T-cell (primary cell): Measurements from ENCODE around the gene AP5Z1. TPM values are rescaled to one million over a fixed set of nuclear protein-coding genes. Genes with fewer than 3 reads are reported as not detected.

Experiments
- ATAC-seq, 4 experiments: fragments of 200-7000 bp in 3 of 4; fragments of 150-1000 bp in 1 of 4; cut with Tn5 transposase; replicated peaks in 1 of 4; 1 replicate in 3 of 4; 2 replicates in 1 of 4; pipeline ENCODE4 v1.10.0; 2021; ENCODE audit warnings: moderate library complexity in 3 of 4, mild to moderate bottlenecking in 2 of 4, moderate number of reproducible peaks in 1 of 4
- CTCF ChIA-PET, 2 donors: fragments of 300-600 bp; sonication (Branson Sonifier 250); formaldehyde crosslinking; loops; one replicate each; lab custom pipeline; 2022; ENCODE audit warnings: antibody characterized with exemption in 2 of 2; lab: Charles Lee
- POLR2A ChIA-PET, 2 donors: fragments of 300-600 bp; sonication (Branson Sonifier 250); formaldehyde crosslinking; loops; one replicate each; lab custom pipeline; 2022; ENCODE audit warnings: antibody characterized with exemption in 2 of 2; lab: Charles Lee
- DNase-seq, 35 experiments: peaks; one replicate each; pipeline versions ENCODE4 v3.0.0 to v3.0.0-alpha.2; 2013 to 2023
- H3K27ac ChIP-seq: one replicate; pipeline ENCODE4 v1.5.1; 2013; ENCODE audit warnings: low read length
- H3K27me3 ChIP-seq, 2 experiments: replicated peaks in 1 of 2; 1 replicate in 1 of 2; 2 replicates in 1 of 2; pipeline versions ENCODE4 v1.6.1 to v1.7.0; 2013; ENCODE audit warnings: low read length in 1 of 2, mixed read lengths in 1 of 2; ENCODE audit not compliant: control insufficient read depth in 2 of 2, insufficient read depth in 2 of 2; ENCODE audit errors: extremely low read depth in 1 of 2
- H3K36me3 ChIP-seq, 2 donors: 1 replicate in 1 of 2; 2 replicates in 1 of 2; pipeline versions ENCODE4 v1.6.1 to v1.7.0; 2013; ENCODE audit warnings: low read length in 1 of 2; ENCODE audit not compliant: control insufficient read depth in 2 of 2, insufficient read depth in 1 of 2; ENCODE audit errors: extremely low read depth in 1 of 2
- H3K4me1 ChIP-seq, 2 experiments: 1 replicate in 1 of 2; 2 replicates in 1 of 2; pipeline versions ENCODE4 v1.6.1 to v1.7.0; 2013; ENCODE audit warnings: low read length in 2 of 2, mixed read lengths in 1 of 2; ENCODE audit not compliant: insufficient read depth in 2 of 2, control insufficient read depth in 1 of 2; ENCODE audit errors: extremely low read depth in 1 of 2
- H3K4me3 ChIP-seq, 2 donors: 1 replicate in 1 of 2; 2 replicates in 1 of 2; pipeline versions ENCODE4 v1.5.1 to v1.7.0; 2013; ENCODE audit warnings: mild to moderate bottlenecking in 2 of 2, low read length in 1 of 2, moderate library complexity in 1 of 2; ENCODE audit not compliant: control insufficient read depth in 1 of 2; ENCODE audit errors: extremely low read depth in 1 of 2
- H3K9me3 ChIP-seq: 2 replicates; pipeline ENCODE4 v1.7.0; 2013
- H3K27ac Mint-ChIP-seq, 2 donors: one replicate each; pipeline ENCODE4 v1.8.0; 2020 to 2021; ENCODE audit warnings: mild to moderate bottlenecking in 2 of 2, mixed read lengths in 2 of 2
- H3K27me3 Mint-ChIP-seq, 2 donors: one replicate each; pipeline ENCODE4 v1.8.0; 2021 to 2022; ENCODE audit warnings: mixed read lengths in 2 of 2
- H3K36me3 Mint-ChIP-seq: one replicate; pipeline ENCODE4 v1.8.0; 2021; ENCODE audit warnings: mixed read lengths
- H3K4me1 Mint-ChIP-seq, 3 donors: one replicate each; pipeline ENCODE4 v1.8.0; 2020 to 2022; ENCODE audit warnings: mixed read lengths in 3 of 3, mild to moderate bottlenecking in 1 of 3
- H3K4me3 Mint-ChIP-seq, 3 donors: one replicate each; pipeline ENCODE4 v1.8.0; 2020 to 2022; ENCODE audit warnings: mild to moderate bottlenecking in 3 of 3, mixed read lengths in 3 of 3, moderate library complexity in 3 of 3
- H3K9me3 Mint-ChIP-seq, 3 donors: one replicate each; pipeline ENCODE4 v1.8.0; 2020 to 2022; ENCODE audit warnings: mixed read lengths in 3 of 3
- WGBS: methylation state at CpG from one replicate; pipeline ENCODE4 v1.1.5; 2013; ENCODE audit warnings: missing lambda C conversion rate; ENCODE audit not compliant: insufficient coverage; 5-methylcytosine and 5-hydroxymethylcytosine counted together
- total RNA-seq, 35 experiments: library from RNA in 6 of 35; stranded (reverse) in 6 of 35; fragments of 120-200 nt in 1 of 35; gene quantifications; one replicate each; pipeline versions ENCODE4 v1.2.1 to v1.2.4 and lab custom pipeline; 2013 to 2026

Gene AP5Z1
- total RNA-seq, 5 donors from 2014 or later (not counting 1 experiment from before 2014, with no cell fraction given), result 93.6 to 126 (median 110) TPM

- Histone ChIP-seq H3K4me1 (peaks cover 0 to 15% of the 10 kb centered on the region in 2 experiments), H3K9me3 (no peaks in the 10 kb centered on the region), H3K4me3 (no peak overlapping the region), H3K36me3 (peaks cover 11 to 14% of the 10 kb centered on the region in 2 donors), H3K27ac (no peak overlapping the region), H3K27me3 (peaks cover 0 to 4% of the 10 kb centered on the region in 2 experiments)
- WGBS, result 91% methylated on average over 12 of the region's 24 CpGs
- ChIA-PET CTCF (interaction anchor here in 1 of 2 donors (0.6 kb wide), 1 partner anchor 34 kb away, joined by 3 read pairs; no protein-coding TSS in a partner anchor), POLR2A (no interaction called here)
- Mint-ChIP-seq H3K36me3 (peaks cover 6% of the 10 kb centered on the region), H3K27me3 (no peaks in the 10 kb centered on the region), H3K9me3 (no peaks in the 10 kb centered on the region), H3K4me3 (peak overlapping the region in 1 of 3 donors; percentile 25), H3K4me1 (peaks cover 5 to 10% (median 6%) of the 10 kb centered on the region in 3 donors), H3K27ac (no peak overlapping the region)
- ATAC-seq, result no peak
- no peak for DNase-seq
These were observed 19.3 kb downstream of the AP5Z1 start for GRCh38 chr7:4794591-4795350.

GRCh38 chr7:4796453-4796852 is 21.0 kb downstream of the AP5Z1 start:
- no CpG with 5 or more reads among the region's 9 CpGs for WGBS

GRCh38 chr7:4797858-4798705 is 22.7 kb downstream of the AP5Z1 start:
- Mint-ChIP-seq H3K27ac (no peak overlapping the region), H3K9me3 (no peaks in the 10 kb centered on the region), H3K36me3 (no peaks in the 10 kb centered on the region), H3K4me1 (peaks cover 5 to 6% (median 5%) of the 10 kb centered on the region in 3 donors), H3K4me3 (no peak overlapping the region), H3K27me3 (no peaks in the 10 kb centered on the region)
- H3K4me3 ChIP-seq, result no peak overlapping the region
- H3K27ac ChIP-seq, result no peak overlapping the region
- ATAC-seq (peak; percentile 84 to 88 (median 86)), DNase-seq (peak in 30 of 35 experiments; percentile 22 to 81 (median 50))
- H3K4me1 ChIP-seq, result peaks cover 0 to under 1% of the 10 kb centered on the region in 2 experiments
- H3K9me3 ChIP-seq, result no peaks in the 10 kb centered on the region
- peaks cover 0 to 4% of the 10 kb centered on the region in 2 experiments for H3K27me3 ChIP-seq
- ChIA-PET POLR2A (no interaction called here), CTCF (interaction anchor here (0.5 to 1.0 kb wide), 6 partner anchors 12 to 1224 kb away, joined by 3 to 7 read pairs (median 4); no protein-coding TSS in a partner anchor)
- H3K36me3 ChIP-seq, result no peaks in the 10 kb centered on the region
- 20% methylated on average over 27 of the region's 37 CpGs for WGBS

More at GRCh38 chr7:4796453-4796852, 21.0 kb downstream of the AP5Z1 start:
- peaks cover 0 to 15% of the 10 kb centered on the region in 2 experiments for H3K4me1 ChIP-seq
- H3K36me3 ChIP-seq, result peaks cover 0 to under 1% of the 10 kb centered on the region in 2 donors
- Mint-ChIP-seq H3K9me3 (no peaks in the 10 kb centered on the region), H3K4me3 (no peak overlapping the region), H3K27me3 (no peaks in the 10 kb centered on the region), H3K27ac (no peak overlapping the region), H3K4me1 (peaks cover 5 to 9% (median 6%) of the 10 kb centered on the region in 3 donors), H3K36me3 (no peaks in the 10 kb centered on the region)
- no peak overlapping the region for H3K27ac ChIP-seq
- POLR2A ChIA-PET, result no interaction called here
- H3K4me3 ChIP-seq, result no peak overlapping the region
- CTCF ChIA-PET, result interaction anchor here in 1 of 2 donors (0.5 to 0.9 kb wide), 2 partner anchors 12 to 20 kb away, joined by 3 to 4 read pairs; no protein-coding TSS in a partner anchor
- H3K9me3 ChIP-seq, result no peaks in the 10 kb centered on the region
- DNase-seq, result no peak
- no peak for ATAC-seq
- H3K27me3 ChIP-seq, result peaks cover 0 to 4% of the 10 kb centered on the region in 2 experiments

- H3K4me1 Mint-ChIP-seq, result peaks cover 4 to 5% (median 5%) of the 10 kb centered on the region in 3 donors
- Histone ChIP-seq H3K27me3 (peaks cover 0 to 4% of the 10 kb centered on the region in 2 experiments), H3K4me1 (no peaks in the 10 kb centered on the region), H3K36me3 (no peaks in the 10 kb centered on the region), H3K9me3 (no peaks in the 10 kb centered on the region), H3K27ac (no peak overlapping the region), H3K4me3 (no peak overlapping the region)
- ATAC-seq (peak in 1 of 4 experiments; percentile 8), DNase-seq (no peak)
- CTCF ChIA-PET, result interaction anchor here (0.5 to 1.0 kb wide), 7 partner anchors 11 to 1224 kb away, joined by 3 to 7 read pairs (median 4); no protein-coding TSS in a partner anchor
- H3K36me3 Mint-ChIP-seq, result no peaks in the 10 kb centered on the region
- POLR2A ChIA-PET, result interaction anchor here in 1 of 2 donors (0.6 kb wide), 1 partner anchor 559 kb away, joined by 8 read pairs; no protein-coding TSS in a partner anchor
- H3K27me3 Mint-ChIP-seq, result no peaks in the 10 kb centered on the region
- no peak overlapping the region for H3K27ac Mint-ChIP-seq
- no peak overlapping the region for H3K4me3 Mint-ChIP-seq
- H3K9me3 Mint-ChIP-seq, result no peaks in the 10 kb centered on the region
- 85% methylated on average over 14 of the region's 15 CpGs for WGBS
These were observed 23.3 kb downstream of the AP5Z1 start for GRCh38 chr7:4798706-4799235.

- no peak overlapping the region for H3K4me3 Mint-ChIP-seq
- ChIA-PET CTCF (interaction anchor here in 1 of 2 donors (0.6 to 1.0 kb wide), 5 partner anchors 34 to 322 kb away, joined by 3 to 6 read pairs (median 4); no protein-coding TSS in a partner anchor), POLR2A (interaction anchor here in 1 of 2 donors (0.6 kb wide), 1 partner anchor 558 kb away, joined by 8 read pairs; no protein-coding TSS in a partner anchor)
- Histone ChIP-seq H3K27ac (no peak overlapping the region), H3K9me3 (no peaks in the 10 kb centered on the region), H3K27me3 (peaks cover 0 to 4% of the 10 kb centered on the region in 2 experiments), H3K4me3 (no peak overlapping the region), H3K4me1 (no peaks in the 10 kb centered on the region), H3K36me3 (no peaks in the 10 kb centered on the region)
- no peaks in the 10 kb centered on the region for H3K9me3 Mint-ChIP-seq
- H3K27me3 Mint-ChIP-seq, result no peaks in the 10 kb centered on the region
- H3K36me3 Mint-ChIP-seq, result no peaks in the 10 kb centered on the region
- 87% methylated on average over 34 of the region's 39 CpGs for WGBS
- H3K4me1 Mint-ChIP-seq, result no peaks in the 10 kb centered on the region
- ATAC-seq, result no peak
- H3K27ac Mint-ChIP-seq, result no peak overlapping the region
- DNase-seq, result no peak
These were observed 24.3 kb downstream of the AP5Z1 start for GRCh38 chr7:4799508-4800268.
